ENCODE measurements around the gene TRERF1.

Gene TRERF1

GRCh38 chr6:42176981-42177380, 274.7 kb downstream of the TRERF1 start:
- no peak for DNase-seq

DNA sequence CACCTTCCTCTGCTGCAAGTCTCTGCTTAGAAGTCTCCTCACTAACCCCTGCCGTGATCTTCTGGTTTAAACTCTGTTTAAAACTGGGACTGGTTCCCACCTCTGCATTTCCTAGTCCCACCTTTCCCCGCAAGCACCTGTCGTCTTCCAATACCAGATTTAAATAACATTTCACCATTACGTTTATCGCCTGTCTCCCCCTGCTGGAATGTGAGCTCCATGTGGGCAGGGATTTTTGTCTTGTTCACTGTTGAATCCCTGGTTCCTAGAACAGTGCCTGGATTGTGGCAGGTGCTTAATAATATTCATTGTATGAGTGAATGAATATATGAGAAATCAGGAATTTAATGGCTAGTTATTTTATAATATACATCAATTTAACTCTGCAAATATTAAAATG, 275.9 kb downstream of the TRERF1 start:
- no peak for DNase-seq

Measured in NCI-H1048 (cell line).